Measurements from ENCODE around the gene EBLN2. TPM values are rescaled to one million over a fixed set of nuclear protein-coding genes. Genes with fewer than 3 reads are reported as not detected.
A peak's percentile ranks its signal among the peaks of the same experiment; 100 is the strongest.

Gene EBLN2
- total RNA-seq, 1 donor from 2014 or later, result 8.3 TPM

DNA sequence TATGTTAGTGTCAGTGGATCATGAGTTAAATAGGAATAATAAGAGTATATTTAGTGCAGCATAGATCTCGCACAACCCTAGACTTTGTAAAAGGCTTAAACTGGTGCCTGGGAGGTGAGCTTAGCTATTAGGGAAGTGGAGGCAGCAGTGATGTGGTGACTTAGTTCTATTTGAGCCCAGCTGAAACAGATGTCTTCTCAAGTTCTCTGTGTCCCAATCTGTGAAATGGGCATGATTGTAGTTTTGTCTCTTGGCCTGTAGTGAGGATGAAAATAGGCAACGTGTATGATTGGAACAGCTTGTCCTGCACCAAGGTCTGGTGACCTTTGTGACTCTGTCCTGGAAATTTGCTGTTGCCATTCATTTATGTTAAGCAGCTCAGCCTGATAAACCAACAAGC, 34.7 kb downstream of the EBLN2 start:
- ATAC-seq (no peak), DNase-seq (ENCODE audit: low spot score) (no peak)
- intact Hi-C loops (cut with DNase I), result loop anchor here (5.0 to 10.0 kb wide), 2 partner anchors 341 to 739 kb away; no protein-coding TSS in a partner anchor

DNA sequence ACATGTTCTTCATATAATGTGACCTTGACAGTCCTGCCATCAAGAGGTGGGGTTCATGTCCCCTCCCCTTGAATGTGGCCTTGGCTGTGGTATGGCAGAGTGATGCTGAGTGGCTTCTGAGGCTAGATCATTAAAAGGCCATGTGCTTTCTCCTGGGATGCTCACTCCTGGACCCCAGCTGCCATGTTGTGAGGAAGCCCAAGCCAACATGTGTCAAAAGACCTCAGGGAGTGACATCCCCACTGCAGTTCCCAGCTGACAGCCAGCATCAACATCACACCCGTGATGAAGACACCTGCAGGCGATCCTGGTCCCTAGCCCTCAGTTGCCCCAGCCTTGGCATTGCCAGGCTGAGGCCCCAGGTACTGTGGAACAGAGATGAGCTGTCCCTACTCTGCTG, 36.6 kb downstream of the EBLN2 start:
- DNase-seq (ENCODE audit: low spot score) (no peak), ATAC-seq (no peak)
- intact Hi-C loops (cut with DNase I), result loop anchor here (5.0 to 10.0 kb wide), 2 partner anchors 339 to 737 kb away; no protein-coding TSS in a partner anchor

DNA sequence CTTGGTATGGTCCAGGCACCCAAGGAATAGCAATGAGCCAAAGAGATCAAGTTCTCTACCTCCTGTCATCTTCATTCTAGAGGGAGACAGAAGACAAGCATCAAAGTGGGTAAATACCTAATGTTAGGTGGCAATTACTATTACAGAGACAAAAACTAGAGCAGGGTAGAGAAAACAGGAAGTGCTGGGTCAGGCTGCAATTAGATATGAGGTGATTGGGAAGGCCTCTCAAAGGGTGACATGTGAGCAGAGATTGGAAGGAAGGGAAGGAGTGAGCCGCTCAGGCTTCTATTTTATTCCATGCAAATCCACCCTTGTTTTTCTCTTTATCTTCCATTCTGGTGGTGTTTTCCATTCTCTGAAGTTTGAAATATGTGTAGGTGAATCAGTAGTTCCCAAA, 37.4 kb downstream of the EBLN2 start:
- ATAC-seq (no peak), DNase-seq (ENCODE audit: low spot score) (no peak)
- intact Hi-C loops (cut with DNase I), result loop anchor here (5.0 to 10.0 kb wide), 2 partner anchors 338 to 736 kb away; no protein-coding TSS in a partner anchor

DNA sequence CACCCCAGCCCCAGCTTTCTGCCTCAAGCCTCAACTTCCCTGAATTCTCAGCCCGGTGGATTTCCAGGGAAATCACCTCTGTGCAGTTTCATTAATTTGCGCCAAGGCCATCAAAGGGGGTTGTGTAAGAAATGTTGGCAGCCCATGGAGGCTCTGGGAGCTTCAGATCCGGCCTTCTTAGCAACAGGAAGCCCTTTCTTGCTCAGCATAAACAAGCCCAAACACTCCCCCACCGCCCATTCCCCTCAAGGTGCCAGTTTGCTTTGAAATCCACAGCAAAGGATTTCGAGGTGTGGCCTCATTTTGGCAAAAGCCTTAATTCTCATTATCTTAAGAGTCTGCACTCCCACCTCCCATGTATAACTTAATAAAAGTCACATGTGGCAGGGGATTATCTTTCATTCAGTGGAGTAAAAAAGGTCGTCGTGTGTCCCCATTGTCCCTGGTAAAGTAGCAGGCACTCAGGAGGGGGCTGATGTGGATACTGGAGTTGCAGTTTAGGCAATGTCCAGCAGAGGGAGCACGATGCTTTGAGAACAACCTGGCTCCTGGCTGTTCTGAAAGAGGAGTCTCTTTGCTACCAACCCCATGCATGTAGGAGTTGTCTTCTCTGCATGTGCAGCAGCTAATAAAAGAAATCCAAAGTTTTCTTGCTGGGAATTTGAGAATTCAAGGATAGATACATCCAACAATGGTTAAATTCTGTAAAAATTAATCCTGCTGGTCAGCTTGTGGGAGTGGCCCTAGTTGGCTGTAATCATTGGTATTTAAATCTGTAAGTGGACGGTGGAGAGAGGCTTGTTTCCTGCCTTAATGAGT, 39.5 kb downstream of the EBLN2 start:
- ATAC-seq (peak; percentile 92), DNase-seq (ENCODE audit: low spot score) (peak; percentile 95)
- intact Hi-C loops (cut with DNase I), result loop anchor here (5.0 kb wide), 1 partner anchor 396 kb away; no protein-coding TSS in a partner anchor

DNA sequence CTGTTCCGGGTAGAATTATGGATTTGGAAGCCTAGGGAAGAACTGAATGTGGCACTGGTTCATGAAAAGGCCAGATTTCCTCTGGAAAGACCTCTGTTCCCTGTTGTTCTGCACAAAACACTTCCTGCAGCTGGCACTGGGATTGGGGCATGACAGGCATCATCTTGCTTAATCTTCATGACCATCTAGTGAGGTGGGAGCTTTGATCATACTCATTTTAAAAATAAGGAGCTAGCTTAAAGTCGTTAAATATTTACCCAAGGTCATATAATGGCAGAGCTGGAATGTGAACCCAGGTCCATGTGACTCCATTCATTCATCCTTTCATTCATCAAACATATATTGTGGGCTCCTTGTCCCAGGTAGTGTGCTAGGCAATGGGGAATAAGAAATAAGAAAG, 40.4 kb downstream of the EBLN2 start:
- intact Hi-C loops (cut with DNase I), result loop anchor here (5.0 kb wide), 1 partner anchor 395 kb away; no protein-coding TSS in a partner anchor

DNA sequence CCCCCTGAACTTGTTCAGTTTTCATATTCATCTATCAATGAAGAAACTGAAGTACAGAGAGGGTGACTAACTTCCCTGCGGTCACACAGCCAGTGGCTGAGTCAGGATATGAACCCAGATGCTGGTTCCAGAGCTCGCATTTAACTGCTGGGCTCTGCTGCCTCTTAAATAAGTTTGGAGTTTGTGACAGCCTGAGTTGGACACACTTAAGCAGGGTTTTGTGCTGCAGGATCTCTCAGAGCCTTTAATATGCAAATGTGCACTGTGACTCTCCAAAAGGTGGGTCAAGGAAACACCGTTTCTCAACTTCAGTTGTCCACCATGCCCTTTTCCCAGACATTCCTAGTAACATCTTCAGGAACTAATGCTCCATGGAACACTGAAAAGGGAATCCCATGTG, 45.8 kb downstream of the EBLN2 start:
- ATAC-seq, result no peak
- no peak for DNase-seq (ENCODE audit: low spot score)
- intact Hi-C loops (cut with DNase I), result no loop called here

More for the DNA sequence above, 40.4 kb downstream of the EBLN2 start:
- DNase-seq (ENCODE audit: low spot score) (no peak), ATAC-seq (no peak)

DNA sequence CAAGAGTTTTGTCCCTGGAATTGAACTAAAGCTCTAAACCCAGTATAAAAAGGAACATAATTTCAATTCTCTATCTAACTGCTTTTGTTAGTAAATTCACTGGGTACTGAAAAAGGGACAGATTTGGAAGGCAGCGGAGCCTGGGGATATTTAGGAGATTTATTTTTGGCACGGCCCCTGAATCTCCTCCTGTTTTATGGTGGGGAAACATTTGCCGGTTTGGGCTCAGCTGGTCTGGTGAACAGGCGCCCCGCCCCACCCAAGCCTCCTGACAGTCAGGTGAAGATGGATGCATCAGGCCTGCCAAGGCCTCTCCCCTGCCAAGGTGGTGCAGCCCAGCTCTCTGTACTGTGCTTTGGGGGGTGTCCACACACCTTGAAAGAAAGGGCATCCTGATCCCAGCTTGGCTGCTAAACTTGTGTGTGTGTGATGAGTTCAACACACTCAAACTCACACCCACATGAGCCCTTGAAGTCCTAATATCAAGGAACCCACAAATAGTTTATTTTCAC, 46.3 kb downstream of the EBLN2 start:
- DNase-seq (ENCODE audit: low spot score), result no peak
- intact Hi-C loops (cut with DNase I), result no loop called here
- ATAC-seq, result no peak

DNA sequence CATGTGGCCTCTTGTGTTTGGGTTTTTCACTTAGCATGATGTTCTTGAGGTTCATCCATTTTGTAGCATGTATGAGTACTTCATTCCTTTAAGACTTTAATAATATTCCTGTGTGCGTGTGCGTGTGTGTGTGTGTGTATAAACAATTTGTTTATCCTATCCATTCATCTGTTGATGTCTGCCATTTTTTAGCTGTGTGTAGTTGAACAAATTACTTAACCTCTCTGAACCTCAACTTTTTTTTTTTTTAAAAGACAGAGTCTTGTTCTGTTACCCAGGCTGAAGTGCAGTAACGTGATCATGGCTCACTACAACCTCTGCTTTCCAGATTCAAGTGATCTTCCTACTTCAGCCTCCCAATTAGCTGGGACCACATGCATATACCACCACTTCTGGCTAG, 47.3 kb downstream of the EBLN2 start:
- DNase-seq (ENCODE audit: low spot score), result no peak
- ATAC-seq, result no peak
- intact Hi-C loops (cut with DNase I), result no loop called here

DNA sequence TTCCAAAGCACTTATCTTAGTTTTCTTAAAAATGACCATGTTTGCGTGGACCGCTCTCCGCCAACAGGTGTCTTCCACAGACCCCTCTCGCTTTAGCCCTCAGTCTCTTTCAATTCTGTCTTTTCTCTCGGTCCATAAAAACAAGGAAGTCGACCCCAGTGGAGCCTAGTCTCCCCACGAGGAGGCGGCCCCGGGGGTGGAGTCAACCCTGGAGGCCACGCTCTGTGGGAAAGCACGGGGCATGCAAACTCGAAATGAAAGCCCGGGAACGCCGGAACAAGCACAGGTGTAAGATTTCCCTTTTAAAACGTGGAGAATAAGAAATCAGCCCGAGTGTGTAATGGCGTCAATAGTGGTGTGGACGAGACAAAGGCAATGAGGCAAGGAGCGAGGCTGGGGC, 49.1 kb downstream of the EBLN2 start:
- intact Hi-C loops (cut with DNase I), result no loop called here
- ATAC-seq (no peak), DNase-seq (ENCODE audit: low spot score) (no peak)

Other genes starting within 250 kb of the EBLN2 start
- 16.2 TPM for gene SHQ1, start 213.2 kb upstream of the EBLN2 start, total RNA-seq
- gene GXYLT2, start 173.6 kb upstream of the EBLN2 start, total RNA-seq, result 22.7 TPM
- 113 TPM for gene PPP4R2, start 64.8 kb upstream of the EBLN2 start, total RNA-seq